Central memory CD8-positive, alpha-beta T cell (primary cell): Measurements from ENCODE around the gene LHCGR.
"Not testable (repeated sequence)": the region's sequence is repeated elsewhere in the genome, so short reads cannot be mapped to it uniquely, and the experiment has no call there.

Source experiments
- ATAC-seq: fragments of 150-1000 bp; cut with Tn5 transposase; replicated peaks from 2 replicates; pipeline ENCODE4 v1.10.0; 2022; ENCODE audit warnings: mild to moderate bottlenecking, moderate FRiP score, moderate number of reproducible peaks; ENCODE audit not compliant: poor library complexity, severe bottlenecking; ENCODE audit errors: extremely low read depth
- DNase-seq, 2 donors: peaks; one replicate each; pipeline ENCODE4 v3.0.0; 2021; ENCODE audit warnings: low spot score in 2 of 2
- H3K27ac Mint-ChIP-seq: one replicate; pipeline ENCODE4 v1.8.0; 2022; ENCODE audit warnings: low read depth, mild to moderate bottlenecking, moderate library complexity, mixed read lengths
- H3K27me3 Mint-ChIP-seq: one replicate; pipeline ENCODE4 v1.8.0; 2022; ENCODE audit warnings: mixed read lengths
- H3K36me3 Mint-ChIP-seq: one replicate; pipeline ENCODE4 v1.8.0; 2022; ENCODE audit warnings: mild to moderate bottlenecking, moderate library complexity, mixed read lengths; ENCODE audit not compliant: insufficient read depth
- H3K4me1 Mint-ChIP-seq: one replicate; pipeline ENCODE4 v1.8.0; 2022; ENCODE audit warnings: mixed read lengths
- H3K4me3 Mint-ChIP-seq: one replicate; pipeline ENCODE4 v1.8.0; 2022; ENCODE audit warnings: mild to moderate bottlenecking, moderate library complexity, mixed read lengths
- H3K9me3 Mint-ChIP-seq: one replicate; pipeline ENCODE4 v1.8.0; 2022; ENCODE audit warnings: mixed read lengths

LHCGR gene

DNA sequence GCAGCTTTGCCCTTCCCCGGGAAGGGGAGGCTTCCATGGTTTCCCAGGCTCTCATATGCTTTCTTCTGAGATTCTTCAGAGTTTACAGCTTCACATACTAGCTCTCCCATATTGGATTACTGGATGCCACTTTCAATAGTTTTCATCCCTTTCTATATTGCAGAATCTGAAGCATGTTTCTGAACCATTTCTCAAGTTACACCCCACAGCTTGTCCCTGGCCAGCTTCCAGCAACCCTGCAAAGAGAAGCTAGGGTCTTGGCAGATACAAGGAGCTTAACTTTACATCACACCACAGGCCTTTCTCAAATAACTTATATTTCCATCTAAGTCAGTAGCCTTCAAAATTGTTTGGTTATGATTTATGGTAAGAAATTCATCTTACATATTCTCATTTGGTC, 39.6 kb downstream of the LHCGR start:
- Mint-ChIP-seq H3K27ac (no peak overlapping the region), H3K27me3 (peaks cover 24% of the 10 kb centered on the region), H3K4me1 (no peaks in the 10 kb centered on the region), H3K4me3 (no peak overlapping the region), H3K36me3 (no peaks in the 10 kb centered on the region), H3K9me3 (no peaks in the 10 kb centered on the region)
- no peak for ATAC-seq
- no peak for DNase-seq

DNA sequence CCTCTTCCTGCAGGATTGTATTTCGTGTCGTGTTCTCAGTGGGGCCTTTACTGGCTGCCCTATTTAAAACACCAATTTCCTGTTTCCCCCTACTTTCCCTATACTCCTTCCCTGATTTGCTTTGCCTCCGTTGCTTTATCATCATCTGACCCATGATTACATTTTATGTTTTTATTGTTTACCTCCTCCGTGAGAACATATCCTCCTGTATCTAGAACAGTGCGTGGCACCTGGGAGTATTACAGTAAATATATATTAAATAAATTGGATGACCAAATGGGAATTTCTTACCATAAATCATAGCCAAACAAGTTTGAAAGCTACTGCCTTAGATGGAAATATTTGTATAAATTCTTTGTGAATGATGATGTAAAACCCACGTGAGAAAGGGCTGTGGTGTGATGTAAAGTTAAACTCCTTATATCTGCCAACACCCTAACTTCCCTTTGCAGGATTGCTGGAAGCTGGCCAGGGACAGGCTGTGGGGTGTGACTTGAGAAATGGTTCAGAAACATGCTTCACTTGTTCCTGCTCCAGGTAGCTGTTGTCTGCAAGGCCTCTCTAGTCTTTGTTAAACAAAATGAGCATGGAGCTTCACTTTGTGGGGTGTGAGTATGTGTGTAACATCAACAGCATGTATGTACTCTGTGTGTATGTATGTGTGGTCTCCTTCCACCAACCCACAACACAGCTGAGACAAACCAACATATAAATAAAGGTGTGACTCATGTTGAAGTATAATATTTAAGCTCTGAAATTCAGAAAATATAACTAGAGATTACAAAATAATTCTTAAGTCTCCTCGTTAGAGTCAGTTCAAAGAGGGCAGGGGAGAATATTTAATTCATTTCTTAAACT, 40.3 kb downstream of the LHCGR start:
- Mint-ChIP-seq H3K27me3 (peaks cover 31% of the 10 kb centered on the region), H3K4me1 (no peaks in the 10 kb centered on the region), H3K27ac (no peak overlapping the region), H3K36me3 (no peaks in the 10 kb centered on the region), H3K9me3 (no peaks in the 10 kb centered on the region), H3K4me3 (no peak overlapping the region)
- DNase-seq (no peak), ATAC-seq (no peak)

DNA sequence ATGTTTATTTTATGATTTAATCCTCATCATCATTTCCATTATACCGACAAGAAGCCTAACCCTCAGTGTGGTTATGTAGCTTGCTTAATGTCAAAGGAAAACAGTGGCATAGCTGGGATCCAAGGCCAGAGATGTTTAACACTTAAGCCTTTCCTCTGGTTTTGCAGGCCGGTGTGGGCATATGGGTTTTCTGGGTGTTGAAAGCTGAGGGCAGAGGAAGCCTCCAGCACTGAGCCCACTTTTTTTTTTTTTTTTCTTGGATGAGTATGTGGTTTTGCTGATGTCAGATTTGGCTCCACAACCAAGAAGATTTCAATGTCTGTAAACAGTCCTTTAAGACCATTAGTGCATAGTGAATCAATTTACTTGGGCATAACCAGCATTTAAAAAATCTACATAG, 41.3 kb downstream of the LHCGR start:
- no peaks in the 10 kb centered on the region for H3K36me3 Mint-ChIP-seq
- no peak overlapping the region for H3K27ac Mint-ChIP-seq
- no peaks in the 10 kb centered on the region for H3K4me1 Mint-ChIP-seq
- no peaks in the 10 kb centered on the region for H3K9me3 Mint-ChIP-seq
- ATAC-seq (no peak), DNase-seq (no peak)
- no peak overlapping the region for H3K4me3 Mint-ChIP-seq
- H3K27me3 Mint-ChIP-seq = peaks cover 41% of the 10 kb centered on the region

DNA sequence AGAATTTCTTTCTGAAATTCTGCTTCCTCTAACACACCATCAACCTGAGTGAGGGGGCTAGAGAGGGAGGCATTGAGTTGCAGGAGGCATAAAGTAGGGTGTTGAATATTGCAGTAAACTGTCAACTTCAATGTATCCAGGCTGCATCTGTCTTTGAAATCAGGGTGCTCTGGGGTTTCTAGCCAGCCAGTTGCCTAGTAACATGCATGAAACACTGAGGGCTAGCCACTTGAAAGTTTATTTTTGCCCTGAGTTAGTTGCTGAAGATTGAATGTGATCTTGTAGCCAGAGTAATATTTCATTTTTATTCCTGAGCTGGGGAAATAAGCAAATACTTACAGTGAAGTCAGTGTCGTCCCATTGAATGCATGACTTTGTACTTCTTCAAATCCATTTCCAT, 41.9 kb downstream of the LHCGR start:
- Mint-ChIP-seq H3K4me3 (no peak overlapping the region), H3K36me3 (no peaks in the 10 kb centered on the region), H3K27ac (no peak overlapping the region), H3K9me3 (no peaks in the 10 kb centered on the region), H3K4me1 (no peaks in the 10 kb centered on the region), H3K27me3 (peaks cover 41% of the 10 kb centered on the region)
- no peak for DNase-seq
- ATAC-seq = no peak

DNA sequence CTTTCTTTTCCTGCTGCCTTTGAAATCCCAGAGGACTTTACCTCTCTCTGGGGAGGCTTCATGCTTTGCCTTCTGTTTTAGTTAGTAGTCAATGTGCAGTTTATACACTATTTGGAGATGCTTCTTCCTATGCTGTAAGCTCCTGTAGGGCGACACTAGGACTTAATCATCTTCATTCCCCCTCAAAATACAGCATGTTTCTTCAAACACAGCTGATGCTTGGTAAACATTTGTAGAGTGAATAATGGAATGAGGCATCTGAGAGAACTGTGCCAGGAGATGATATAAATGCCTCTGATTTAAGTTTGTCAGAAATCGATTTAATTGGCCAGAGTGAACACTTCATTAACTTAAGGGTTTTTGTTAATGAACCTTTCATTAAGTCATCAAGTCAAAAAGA, 43.4 kb downstream of the LHCGR start:
- no peak overlapping the region for H3K27ac Mint-ChIP-seq

DNA sequence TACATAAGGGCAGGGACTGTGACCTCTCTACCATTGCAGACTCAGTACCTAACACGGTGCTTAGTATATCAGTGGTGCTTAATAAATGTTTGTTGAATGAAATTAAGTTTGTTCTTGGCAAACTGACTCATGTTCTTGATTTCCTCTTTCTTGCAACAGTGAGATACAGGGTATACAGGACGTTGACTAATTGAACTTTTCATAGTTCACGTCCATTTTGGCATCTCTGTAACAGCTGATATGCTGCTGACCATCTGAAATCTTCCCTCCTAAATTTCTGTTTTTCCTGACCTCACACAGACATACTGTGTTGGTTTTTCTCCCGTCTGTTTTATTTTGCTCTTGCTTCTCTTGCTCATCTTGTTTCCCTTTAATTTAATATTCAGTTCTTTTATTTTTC, 44.2 kb downstream of the LHCGR start:
- DNase-seq (no peak), ATAC-seq (no peak)
- Mint-ChIP-seq H3K36me3 (no peaks in the 10 kb centered on the region), H3K27me3 (peaks cover 33% of the 10 kb centered on the region), H3K4me1 (no peaks in the 10 kb centered on the region), H3K9me3 (no peaks in the 10 kb centered on the region), H3K4me3 (no peak overlapping the region), H3K27ac (no peak overlapping the region)

More for the DNA sequence above, 43.4 kb downstream of the LHCGR start:
- ATAC-seq (no peak), DNase-seq (no peak)
- peaks cover 41% of the 10 kb centered on the region for H3K27me3 Mint-ChIP-seq
- H3K4me1 Mint-ChIP-seq = no peaks in the 10 kb centered on the region
- H3K36me3 Mint-ChIP-seq = no peaks in the 10 kb centered on the region
- no peaks in the 10 kb centered on the region for H3K9me3 Mint-ChIP-seq
- no peak overlapping the region for H3K4me3 Mint-ChIP-seq

DNA sequence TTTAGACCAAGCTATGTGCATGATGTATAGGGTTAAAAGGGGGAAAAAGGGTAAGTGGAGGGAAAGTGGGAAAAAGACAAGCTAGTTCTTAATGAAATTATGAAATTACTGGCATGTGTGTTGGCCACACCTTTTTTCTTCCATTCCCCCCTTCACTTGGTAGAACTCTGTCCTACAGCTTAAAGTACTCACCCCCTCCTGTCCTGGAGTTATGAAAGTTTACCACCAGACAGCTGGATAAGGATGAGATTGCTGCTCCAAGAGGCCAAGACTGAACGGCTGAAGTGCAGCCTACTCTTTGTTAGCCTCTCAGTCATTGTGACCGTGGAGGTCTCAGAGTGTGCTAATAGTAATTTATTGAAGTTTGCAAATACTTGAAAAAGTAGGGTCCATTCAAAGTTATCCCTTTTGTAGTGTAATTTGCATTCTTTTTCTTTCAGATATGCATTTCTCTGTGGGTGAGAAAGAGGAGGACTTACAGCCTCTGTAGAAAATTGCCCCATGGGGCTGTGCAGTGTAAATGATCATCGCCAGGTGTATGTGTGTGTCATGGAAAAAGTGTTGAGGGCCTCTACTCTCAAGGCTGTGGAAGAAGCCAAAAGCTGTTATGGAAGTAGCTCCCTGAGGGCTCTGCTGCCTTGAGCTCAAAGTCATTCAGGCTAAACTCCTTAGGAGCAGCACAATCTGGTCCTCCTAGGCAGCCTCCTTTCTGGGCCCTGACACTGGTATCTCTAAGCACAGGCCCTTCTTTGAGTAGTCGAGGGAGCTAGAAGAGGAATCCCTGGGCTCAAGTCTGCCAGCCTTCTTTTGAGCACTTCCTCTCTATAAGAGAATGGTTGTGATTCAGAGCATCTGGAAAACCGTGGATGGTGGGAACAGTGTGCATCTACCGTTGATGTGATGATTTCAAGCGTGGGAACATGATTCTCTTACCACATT, 46.2 kb downstream of the LHCGR start:
- H3K27ac Mint-ChIP-seq = no peak overlapping the region
- peaks cover 31% of the 10 kb centered on the region for H3K27me3 Mint-ChIP-seq
- ATAC-seq = no peak
- H3K36me3 Mint-ChIP-seq = peaks cover 4% of the 10 kb centered on the region
- H3K4me3 Mint-ChIP-seq = no peak overlapping the region
- no peak for DNase-seq
- H3K4me1 Mint-ChIP-seq = no peaks in the 10 kb centered on the region
- no peaks in the 10 kb centered on the region for H3K9me3 Mint-ChIP-seq

DNA sequence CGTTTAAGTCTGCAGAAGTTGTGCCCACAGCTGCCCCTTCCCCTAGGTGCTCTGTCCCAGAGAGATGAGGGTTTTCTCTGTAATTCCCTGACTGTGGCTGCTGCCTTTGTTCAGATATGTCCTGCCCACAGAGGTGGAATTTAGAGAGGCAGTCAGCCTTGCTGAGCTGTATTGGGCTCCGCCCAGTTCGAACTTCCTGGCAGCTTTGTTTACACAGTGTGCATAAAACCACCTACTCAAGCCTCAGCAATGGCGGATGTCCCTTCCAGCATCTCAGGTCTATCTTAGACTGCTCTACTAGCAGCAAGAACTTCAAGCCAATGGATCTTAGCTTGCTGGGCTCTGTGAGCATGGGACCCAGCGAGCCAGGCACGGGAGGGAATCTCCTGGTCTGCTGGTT, 48.1 kb downstream of the LHCGR start:
- Mint-ChIP-seq H3K27ac (no peak overlapping the region), H3K36me3 (peaks cover 4% of the 10 kb centered on the region), H3K9me3 (no peaks in the 10 kb centered on the region), H3K4me1 (no peaks in the 10 kb centered on the region), H3K27me3 (peaks cover 31% of the 10 kb centered on the region), H3K4me3 (no peak overlapping the region)
- DNase-seq (no peak), ATAC-seq (no peak)

DNA sequence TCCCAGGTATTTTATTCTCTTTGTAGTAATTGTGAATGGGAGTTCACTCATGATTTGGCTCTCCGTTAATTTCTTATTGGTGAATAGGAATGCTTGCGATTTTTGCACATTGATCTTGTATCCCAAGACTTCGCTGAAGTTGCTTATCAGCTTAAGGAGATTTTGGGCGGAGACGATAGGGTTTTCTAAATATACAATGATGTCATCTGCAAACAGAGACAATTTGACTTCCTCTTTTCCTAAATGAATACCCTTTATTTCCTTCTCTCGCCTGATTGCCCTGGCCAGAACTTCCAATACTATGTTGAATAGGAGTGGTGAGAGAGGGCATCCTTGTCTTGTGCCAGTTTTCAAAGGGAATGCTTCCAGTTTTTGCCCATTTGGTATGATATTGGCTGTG, 51.9 kb downstream of the LHCGR start:
- not testable (repeated sequence) for H3K4me3 Mint-ChIP-seq, H3K27ac Mint-ChIP-seq, H3K4me1 Mint-ChIP-seq, ATAC-seq, H3K9me3 Mint-ChIP-seq, H3K36me3 Mint-ChIP-seq, H3K27me3 Mint-ChIP-seq, DNase-seq

DNA sequence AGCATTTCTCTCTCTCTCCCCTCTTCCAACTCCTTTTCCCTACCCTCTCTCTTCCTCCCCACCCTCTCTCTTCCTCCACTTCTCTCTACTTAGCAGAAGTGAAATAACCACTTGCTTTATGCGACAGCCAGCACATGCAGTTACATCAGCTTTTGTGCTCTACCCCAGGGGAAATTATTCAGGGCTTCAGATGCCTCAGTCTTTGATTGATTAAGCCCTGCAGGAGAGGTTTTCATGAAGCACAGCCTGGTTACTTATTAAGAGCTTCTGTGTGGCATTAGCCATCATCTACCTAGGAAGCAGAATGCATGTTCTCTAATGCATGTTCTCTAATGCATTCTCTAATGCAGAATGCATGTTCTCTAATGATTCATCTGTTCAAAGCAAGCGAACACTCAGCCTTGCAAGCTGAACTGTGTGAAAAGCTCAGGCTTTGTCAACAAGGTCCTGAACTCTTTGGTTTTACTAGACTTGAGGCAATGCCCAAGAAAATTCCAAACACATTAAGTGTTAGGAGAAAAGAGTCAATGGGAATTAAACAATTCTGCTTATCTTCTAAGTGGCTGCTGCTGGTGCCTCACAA, 56.1 kb downstream of the LHCGR start:
- no peak for ATAC-seq
- H3K27ac Mint-ChIP-seq = no peak overlapping the region
- no peaks in the 10 kb centered on the region for H3K4me1 Mint-ChIP-seq
- no peaks in the 10 kb centered on the region for H3K36me3 Mint-ChIP-seq
- no peak for DNase-seq
- H3K27me3 Mint-ChIP-seq = no peaks in the 10 kb centered on the region
- no peak overlapping the region for H3K4me3 Mint-ChIP-seq
- no peaks in the 10 kb centered on the region for H3K9me3 Mint-ChIP-seq

DNA sequence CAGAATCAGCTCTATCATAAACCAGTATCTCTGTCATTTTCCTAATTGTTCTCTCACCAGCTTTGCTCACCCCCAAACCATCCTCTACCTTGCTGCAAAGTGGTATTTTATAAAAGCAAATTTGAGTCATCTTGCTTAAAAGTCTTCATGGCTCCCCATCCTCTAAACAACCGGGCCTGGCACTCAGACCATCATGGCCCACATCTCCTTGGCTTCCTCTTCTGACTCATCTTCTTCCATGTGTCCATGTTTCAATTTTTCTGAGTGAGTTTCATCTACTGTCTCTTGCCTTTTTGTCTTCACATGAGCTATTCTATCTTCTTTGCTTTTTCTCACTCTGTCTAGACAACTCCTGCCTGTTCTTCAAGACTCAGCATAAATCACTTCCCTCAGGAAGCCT, 58.6 kb downstream of the LHCGR start:
- no peak for ATAC-seq
- Mint-ChIP-seq H3K27ac (no peak overlapping the region), H3K9me3 (no peaks in the 10 kb centered on the region), H3K4me3 (no peak overlapping the region), H3K4me1 (no peaks in the 10 kb centered on the region), H3K36me3 (no peaks in the 10 kb centered on the region), H3K27me3 (peaks cover 7% of the 10 kb centered on the region)
- no peak for DNase-seq

DNA sequence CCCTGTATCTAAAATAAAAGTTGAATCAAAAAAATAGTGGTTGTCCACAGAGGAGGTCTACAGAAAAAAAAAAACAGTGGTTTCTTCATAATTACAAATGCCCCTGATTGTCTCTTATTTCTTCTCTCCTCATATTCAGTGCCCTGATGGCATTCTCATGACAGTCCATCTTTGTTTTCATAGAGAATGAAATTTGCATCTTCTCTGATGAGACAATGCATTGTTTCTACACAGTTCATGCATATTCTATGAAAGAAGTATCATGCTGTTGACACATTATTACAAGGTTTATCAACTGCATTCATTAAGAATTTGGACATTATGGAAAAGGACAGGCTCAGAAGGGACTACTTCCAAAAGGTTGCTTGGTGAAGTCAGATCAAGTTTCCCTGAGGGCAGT, 59.5 kb downstream of the LHCGR start:
- H3K36me3 Mint-ChIP-seq = no peaks in the 10 kb centered on the region
- no peak for DNase-seq
- peaks cover 7% of the 10 kb centered on the region for H3K27me3 Mint-ChIP-seq
- no peaks in the 10 kb centered on the region for H3K4me1 Mint-ChIP-seq
- no peak overlapping the region for H3K4me3 Mint-ChIP-seq
- ATAC-seq = no peak
- no peak overlapping the region for H3K27ac Mint-ChIP-seq
- no peaks in the 10 kb centered on the region for H3K9me3 Mint-ChIP-seq
